PC-9 (cell line): ENCODE measurements around the gene HSPA12B. TPM values are rescaled to one million over a fixed set of nuclear protein-coding genes. Genes with fewer than 3 reads are reported as not detected.

ENCODE experiments used
- BruUV-seq: library from RNA; stranded (reverse); fragments of 400-500 nt; replicated peaks from 2 replicates; lab custom pipeline; 2021; lab: Mats Ljungman, UMichigan
- CTCF ChIA-PET: fragments of 300-600 bp; sonication (Branson Sonifier 250); formaldehyde crosslinking; loops from one replicate; lab custom pipeline; 2022; ENCODE audit warnings: antibody characterized with exemption; lab: Charles Lee
- POLR2A ChIA-PET: fragments of 300-600 bp; sonication (Branson Sonifier 250); formaldehyde crosslinking; loops from one replicate; lab custom pipeline; 2022; ENCODE audit warnings: antibody characterized with exemption; ENCODE audit not compliant: unreplicated experiment; lab: Charles Lee
- DNase-seq, 2 experiments: peaks; one replicate each; pipeline versions ENCODE4 v3.0.0 to v3.0.0-alpha.2; 2015 to 2022; ENCODE audit warnings: mixed read lengths in 1 of 2
- H2AFZ ChIP-seq: fragments of 200-600 bp; sonication (generic); 2 replicates; pipeline ENCODE4 v1.8.1; 2017; ENCODE audit warnings: antibody characterized with exemption
- H3F3A ChIP-seq: fragments of 200-600 bp; sonication (generic); 2 replicates; pipeline ENCODE4 v1.8.1; 2017; ENCODE audit warnings: antibody characterized with exemption, mild to moderate bottlenecking, low read depth; ENCODE audit not compliant: insufficient read depth
- H3K27ac ChIP-seq: fragments of 200-600 bp; sonication (generic); 2 replicates; pipeline ENCODE4 v1.6.1; 2016; ENCODE audit warnings: mixed run types
- H3K27me3 ChIP-seq: fragments of 200-600 bp; sonication (generic); 2 replicates; pipeline ENCODE4 v1.6.1; 2016; ENCODE audit warnings: low read depth, mixed run types; ENCODE audit not compliant: insufficient read depth
- H3K36me3 ChIP-seq: fragments of 200-600 bp; sonication (generic); 2 replicates; pipeline ENCODE4 v1.6.1; 2016; ENCODE audit warnings: low read depth, mixed run types
- H3K4me1 ChIP-seq: fragments of 200-600 bp; sonication (generic); replicated peaks from 2 replicates; pipeline ENCODE4 v1.6.1; 2016; ENCODE audit warnings: mixed run types; ENCODE audit not compliant: insufficient read depth
- H3K4me2 ChIP-seq: fragments of 200-600 bp; sonication (generic); 2 replicates; pipeline ENCODE4 v1.6.1; 2017; ENCODE audit warnings: mixed run types
- H3K4me3 ChIP-seq: fragments of 200-600 bp; sonication (generic); 2 replicates; pipeline ENCODE4 v1.6.1; 2016; ENCODE audit warnings: mixed run types
- H3K79me2 ChIP-seq: fragments of 200-600 bp; sonication (generic); 2 replicates; pipeline ENCODE4 v1.6.1; 2017; ENCODE audit warnings: low read depth, mixed run types
- H3K9me2 ChIP-seq: fragments of 200-600 bp; sonication (generic); 2 replicates; pipeline ENCODE4 v1.8.1; 2017; ENCODE audit warnings: mild to moderate bottlenecking; ENCODE audit not compliant: insufficient read depth
- H3K9me3 ChIP-seq: fragments of 200-600 bp; sonication (generic); 2 replicates; pipeline ENCODE4 v1.8.1; 2016; ENCODE audit warnings: low read depth; ENCODE audit not compliant: insufficient read depth
- H4K20me1 ChIP-seq: fragments of 200-600 bp; sonication (generic); 2 replicates; pipeline ENCODE4 v1.8.1; 2017; ENCODE audit not compliant: insufficient read depth
- EZH2 ChIP-seq: fragments of 200-600 bp; sonication (generic); IDR thresholded peaks from 2 replicates; pipeline ENCODE4 v1.8.0; 2017; ENCODE audit warnings: antibody characterized with exemption, low read depth
- intact Hi-C: fragments of 100-400 bp; cut with micrococcal nuclease; formaldehyde crosslinking; loops from one replicate; pipeline ENCODE4 v1.10.0; 2022; ENCODE audit not compliant: unreplicated experiment
- total RNA-seq: library from RNA; stranded (reverse); gene quantifications from 2 replicates; pipeline ENCODE4 v1.2.3, GENCODE V29; 2021
- TF ChIP-seq, protein P1 (sequence below): fragments of 200-600 bp; sonication (generic); conservative IDR thresholded peaks from 2 replicates; pipeline ENCODE4 v1.6.1; 2017; ENCODE audit warnings: mixed run types, antibody characterized with exemption, mild to moderate bottlenecking, moderate library complexity

The HSPA12B gene
- total RNA-seq, 1 experiment from 2014 or later, result not detected

DNA sequence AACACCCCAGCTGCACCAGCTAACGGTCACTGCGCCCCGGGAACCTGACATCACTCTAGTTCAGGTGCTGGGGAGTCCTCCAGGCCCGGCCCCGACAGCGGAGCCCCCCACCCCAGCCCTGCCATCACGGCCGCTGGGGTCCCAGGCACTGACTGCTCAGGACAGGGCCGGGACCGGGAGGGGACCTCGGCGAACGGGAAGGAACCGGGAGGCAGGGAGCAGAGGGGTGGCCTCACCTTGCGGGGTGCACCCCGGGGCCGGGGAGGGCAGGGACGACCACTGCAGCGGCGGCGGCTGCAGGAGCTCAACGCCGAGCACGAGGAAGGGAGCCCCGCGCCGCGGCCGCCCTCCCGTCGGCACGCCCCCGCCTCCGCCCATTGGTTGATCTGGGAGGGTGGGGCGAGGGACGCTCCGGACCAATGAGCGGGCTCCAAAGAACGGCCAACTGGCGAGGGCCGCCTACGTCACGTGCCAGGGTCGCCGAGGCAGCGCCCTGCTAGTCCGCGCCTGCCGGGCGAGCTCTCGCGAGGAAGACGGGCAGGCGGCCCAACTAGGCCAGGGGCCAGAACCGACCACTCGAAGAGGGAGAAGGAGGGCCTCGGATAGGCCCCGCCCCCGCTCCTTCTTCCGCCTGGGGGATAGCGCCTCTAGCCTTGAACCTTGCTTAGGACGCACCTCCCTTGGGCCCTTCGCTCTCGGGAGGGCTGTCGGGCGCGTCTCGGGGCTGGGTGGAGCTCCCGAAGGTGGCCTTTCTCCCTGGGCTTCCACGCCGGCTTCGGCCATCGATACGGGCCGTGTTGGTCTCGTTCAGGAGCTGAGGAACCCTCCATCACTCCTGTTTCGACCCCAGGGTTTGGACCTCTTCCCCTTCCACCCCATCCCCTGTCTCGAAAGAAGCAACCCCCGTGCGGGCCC is 35.2 kb downstream of the HSPA12B start, which contains the start of gene ADISSP:
TSS of gene ADISSP (minus strand) at position 327 of the 915 bp plus-strand sequence. CDS start 7,653 bp downstream, outside the sequence.
- Histone ChIP-seq H4K20me1 (no peaks in the 10 kb centered on the region; the same call in 1 of the 2 replicates), H3K36me3 (no peaks in the 10 kb centered on the region), H3K4me1 (peaks cover 25% of the 10 kb centered on the region), H3K9me2 (no peaks in the 10 kb centered on the region), H3K4me2 (peak within 1 kb of the TSS; percentile 99), H3F3A (peaks cover 22% of the 10 kb centered on the region), H3K79me2 (peaks cover 16% of the 10 kb centered on the region), H2AFZ (peak within 1 kb of the TSS; percentile 96), H3K9me3 (no peaks in the 10 kb centered on the region), H3K27ac (peak within 1 kb of the TSS; percentile 60), H3K4me3 (peak within 1 kb of the TSS; percentile 95), H3K27me3 (no peaks in the 10 kb centered on the region)
- DNase-seq, result peak; percentile 90 to 99
- CTCF ChIA-PET, result interaction anchor here (0.6 to 2.3 kb wide), 5 partner anchors 14 to 204 kb away, joined by 3 to 7 read pairs (median 3); partner anchors contain the start of gene SPEF1
- POLR2A ChIA-PET, result interaction anchor here (0.5 to 1.2 kb wide), 8 partner anchors 8 to 999 kb away, joined by 3 to 6 read pairs (median 3); partner anchors contain the start of genes CENPB and SPEF1
- no TSS peak for BruUV-seq
- TF ChIP-seq, protein P1, sequence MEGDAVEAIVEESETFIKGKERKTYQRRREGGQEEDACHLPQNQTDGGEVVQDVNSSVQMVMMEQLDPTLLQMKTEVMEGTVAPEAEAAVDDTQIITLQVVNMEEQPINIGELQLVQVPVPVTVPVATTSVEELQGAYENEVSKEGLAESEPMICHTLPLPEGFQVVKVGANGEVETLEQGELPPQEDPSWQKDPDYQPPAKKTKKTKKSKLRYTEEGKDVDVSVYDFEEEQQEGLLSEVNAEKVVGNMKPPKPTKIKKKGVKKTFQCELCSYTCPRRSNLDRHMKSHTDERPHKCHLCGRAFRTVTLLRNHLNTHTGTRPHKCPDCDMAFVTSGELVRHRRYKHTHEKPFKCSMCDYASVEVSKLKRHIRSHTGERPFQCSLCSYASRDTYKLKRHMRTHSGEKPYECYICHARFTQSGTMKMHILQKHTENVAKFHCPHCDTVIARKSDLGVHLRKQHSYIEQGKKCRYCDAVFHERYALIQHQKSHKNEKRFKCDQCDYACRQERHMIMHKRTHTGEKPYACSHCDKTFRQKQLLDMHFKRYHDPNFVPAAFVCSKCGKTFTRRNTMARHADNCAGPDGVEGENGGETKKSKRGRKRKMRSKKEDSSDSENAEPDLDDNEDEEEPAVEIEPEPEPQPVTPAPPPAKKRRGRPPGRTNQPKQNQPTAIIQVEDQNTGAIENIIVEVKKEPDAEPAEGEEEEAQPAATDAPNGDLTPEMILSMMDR, result no peak
- TF ChIP-seq EZH2, result no peak
- intact Hi-C loops, result loop anchor here (1.0 kb wide), 1 partner anchor 14 kb away; the partner anchor contains the start of gene SPEF1

DNA sequence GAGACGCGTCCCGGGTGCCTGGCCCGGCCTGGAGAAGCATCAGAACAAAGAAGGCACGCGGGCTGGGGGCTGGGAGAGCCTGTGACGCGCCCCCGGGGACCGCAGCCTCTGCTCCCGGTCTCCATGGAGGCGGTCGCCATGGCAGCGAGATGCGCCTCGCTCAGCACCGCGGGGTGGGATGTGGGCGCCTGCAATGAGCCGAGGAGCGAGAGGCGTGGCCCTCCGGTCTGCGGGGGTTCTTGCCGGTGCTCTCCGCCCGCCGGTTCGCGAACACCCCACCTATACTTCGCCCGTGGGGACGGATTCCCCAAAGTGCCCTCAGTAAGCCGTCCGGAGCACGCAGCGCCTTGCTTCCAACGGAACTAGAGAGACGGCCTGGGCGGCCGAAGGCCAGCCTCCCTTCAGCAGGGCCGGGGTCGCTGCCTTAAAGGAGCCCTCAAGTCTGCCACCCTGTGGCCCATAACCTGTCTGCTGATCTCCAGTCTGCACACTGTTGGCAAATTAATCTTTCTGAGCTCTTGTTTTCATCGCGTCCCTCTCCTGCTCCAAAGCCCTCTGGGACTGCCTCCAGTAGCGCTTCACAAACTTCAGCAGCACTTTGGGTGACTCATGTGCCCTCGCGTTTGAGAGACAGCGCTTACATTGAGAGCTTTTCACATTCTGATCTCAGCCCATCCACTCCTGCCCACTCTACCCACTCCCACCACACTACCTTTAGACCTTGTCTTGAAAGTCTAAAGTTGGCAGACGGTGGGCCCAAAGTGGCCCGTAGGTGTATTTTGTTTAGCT is 36.1 kb downstream of the HSPA12B start:
- ChIA-PET POLR2A (interaction anchor here (0.5 to 1.2 kb wide), 2 partner anchors 10 to 13 kb away, joined by 3 read pairs; partner anchors contain the start of gene SPEF1), CTCF (interaction anchor here (0.5 to 2.1 kb wide), 4 partner anchors 13 to 167 kb away, joined by 3 to 7 read pairs (median 4); partner anchors contain the start of genes CENPB and SPEF1)
- peak overlapping the region; percentile 60 for H3K27ac ChIP-seq
- no peaks in the 10 kb centered on the region for H3K27me3 ChIP-seq
- H4K20me1 ChIP-seq, result no peaks in the 10 kb centered on the region; the same call in 1 of the 2 replicates
- H3F3A ChIP-seq, result peaks cover 22% of the 10 kb centered on the region
- H3K4me2 ChIP-seq, result peak overlapping the region; percentile 81
- H3K4me3 ChIP-seq, result peak overlapping the region; percentile 95
- H3K4me1 ChIP-seq, result peaks cover 25% of the 10 kb centered on the region
- H3K9me2 ChIP-seq, result no peaks in the 10 kb centered on the region
- BruUV-seq, result TSS peak; percentile 89
- H2AFZ ChIP-seq, result peak overlapping the region; percentile 90
- intact Hi-C loops, result loop anchor here (1.0 kb wide), 1 partner anchor 13 kb away; the partner anchor contains the start of gene SPEF1
- H3K79me2 ChIP-seq, result peaks cover 16% of the 10 kb centered on the region
- no peaks in the 10 kb centered on the region for H3K36me3 ChIP-seq
- H3K9me3 ChIP-seq, result no peaks in the 10 kb centered on the region
- no peak for TF ChIP-seq EZH2
- TF ChIP-seq, protein P1, result peak; percentile 61
- peak; percentile 71 to 73 for DNase-seq
